AG04450 (cell line): ENCODE measurements around the gene TMOD3. TPM values are rescaled to one million over a fixed set of nuclear protein-coding genes. Genes with fewer than 3 reads are reported as not detected.

Experiments
- CTCF ChIA-PET: fragments of 300-600, 350-600 bp; formaldehyde crosslinking; extraction: SDS; loops from one replicate; lab custom pipeline; 2022; ENCODE audit warnings: antibody characterized with exemption, inconsistent platforms; lab: Charles Lee
- POLR2A ChIA-PET: fragments of 350-600 bp; formaldehyde crosslinking; extraction: SDS; loops from one replicate; lab custom pipeline; 2021; ENCODE audit warnings: antibody characterized with exemption, inconsistent platforms; lab: Yijun Ruan, JAX
- DNase-seq: peaks from one replicate; pipeline ENCODE4 v3.0.0-alpha.2; 2011; ENCODE audit warnings: low read depth, low spot score
- H3K27ac ChIP-seq: one replicate; pipeline ENCODE4 v1.5.1; 2012; ENCODE audit warnings: low read depth, low read length, control low read depth
- H3K27me3 ChIP-seq: one replicate; pipeline ENCODE4 v1.6.0; 2012; ENCODE audit warnings: low read length; ENCODE audit not compliant: control insufficient read depth, insufficient read depth
- H3K4me3 ChIP-seq: 2 replicates; pipeline ENCODE4 v1.5.1; 2011; ENCODE audit warnings: mild to moderate bottlenecking, low read depth, low read length, control low read depth
- H3K9me3 ChIP-seq: 2 replicates; pipeline ENCODE4 v1.5.1; 2012; ENCODE audit warnings: low read length; ENCODE audit not compliant: control insufficient read depth, insufficient read depth
- CTCF ChIP-seq: IDR thresholded peaks from 2 replicates; pipeline ENCODE4 v1.5.1; 2011; ENCODE audit warnings: low read depth, low read length, control low read depth, inconsistent platforms
- polyA plus RNA-seq: library from polyadenylated mRNA; depleted of rRNA; stranded (reverse); fragments of >200 nt; gene quantifications from 2 replicates; pipeline ENCODE4 v1.2.3, GENCODE V29; 2011

TMOD3 gene
- polyA plus RNA-seq, 1 experiment = 29.8 TPM

DNA sequence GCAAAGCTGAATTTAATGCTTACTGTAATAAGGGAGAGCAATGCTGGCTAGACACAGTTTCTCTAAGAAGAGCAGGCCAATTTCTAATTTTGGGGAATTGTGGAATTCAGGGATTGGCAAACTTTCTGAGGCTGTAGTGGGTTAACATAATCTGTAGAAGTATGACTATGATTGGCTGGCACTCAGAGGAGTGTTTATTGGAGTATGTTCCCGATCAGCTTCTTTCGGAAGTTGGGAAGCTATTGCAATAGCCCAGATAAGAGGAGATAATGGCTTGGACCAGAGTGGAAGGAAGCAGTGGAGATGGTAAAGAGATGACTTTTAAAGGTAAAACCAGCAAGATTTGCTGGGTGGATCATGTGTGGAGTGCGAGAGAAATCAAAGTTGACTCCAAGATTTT is 19.4 kb downstream of the TMOD3 start:
- Histone ChIP-seq H3K27me3 (no peaks in the 10 kb centered on the region), H3K9me3 (no peaks in the 10 kb centered on the region), H3K27ac (no peak overlapping the region), H3K4me3 (no peak overlapping the region)
- CTCF ChIA-PET = no interaction called here
- no peak for DNase-seq
- TF ChIP-seq CTCF = no peak
- POLR2A ChIA-PET = no interaction called here

GRCh38 chr15:51849860-51850259 is 20.4 kb downstream of the TMOD3 start:
- no peak overlapping the region for H3K27ac ChIP-seq
- H3K9me3 ChIP-seq = no peaks in the 10 kb centered on the region
- no peak overlapping the region for H3K4me3 ChIP-seq
- POLR2A ChIA-PET = no interaction called here
- TF ChIP-seq CTCF = no peak
- no peak for DNase-seq
- CTCF ChIA-PET = no interaction called here
- no peaks in the 10 kb centered on the region for H3K27me3 ChIP-seq

GRCh38 chr15:51853998-51854397 is 24.5 kb downstream of the TMOD3 start:
- Histone ChIP-seq H3K9me3 (no peaks in the 10 kb centered on the region), H3K4me3 (no peak overlapping the region), H3K27ac (no peak overlapping the region), H3K27me3 (no peaks in the 10 kb centered on the region)
- POLR2A ChIA-PET = interaction anchor here (0.7 to 1.5 kb wide), 5 partner anchors 29 to 299 kb away, joined by 3 to 7 read pairs (median 5); no protein-coding TSS in a partner anchor
- TF ChIP-seq CTCF = no peak
- DNase-seq = no peak
- CTCF ChIA-PET = interaction anchor here (0.7 to 1.4 kb wide), 2 partner anchors 21 to 35 kb away, joined by 3 read pairs; no protein-coding TSS in a partner anchor

- no peak for TF ChIP-seq CTCF
- Histone ChIP-seq H3K27me3 (no peaks in the 10 kb centered on the region), H3K27ac (no peak overlapping the region), H3K4me3 (no peak overlapping the region), H3K9me3 (no peaks in the 10 kb centered on the region)
- ChIA-PET POLR2A (interaction anchor here (0.7 kb wide), 1 partner anchor 28 kb away, joined by 4 read pairs; no protein-coding TSS in a partner anchor), CTCF (interaction anchor here (1.0 to 1.5 kb wide), 3 partner anchors 14 to 79 kb away, joined by 3 to 4 read pairs (median 4); no protein-coding TSS in a partner anchor)
- no peak for DNase-seq
These were observed 26.2 kb downstream of the TMOD3 start for GRCh38 chr15:51855612-51856011.

GRCh38 chr15:51856714-51857380 is 27.4 kb downstream of the TMOD3 start:
- H3K27me3 ChIP-seq = no peaks in the 10 kb centered on the region
- no peak for TF ChIP-seq CTCF
- no peak overlapping the region for H3K4me3 ChIP-seq
- ChIA-PET CTCF (interaction anchor here (0.6 to 1.5 kb wide), 2 partner anchors 13 to 283 kb away, joined by 3 to 4 read pairs; no protein-coding TSS in a partner anchor), POLR2A (no interaction called here)
- no peak overlapping the region for H3K27ac ChIP-seq
- no peak for DNase-seq
- no peaks in the 10 kb centered on the region for H3K9me3 ChIP-seq
